ENCODE data around the gene WWOX.

WWOX gene

GRCh38 chr16:78785218-78785617 lies 685.8 kb downstream of the WWOX start:
- Histone ChIP-seq H3K4me1 (ENCODE audit: control insufficient read depth in 2 of 2, insufficient read depth in 2 of 2, low read length in 2 of 2) (no peaks in the 10 kb centered on the region), H3K9me3 (ENCODE audit: control insufficient read depth in 2 of 2, low read length in 2 of 2) (no peaks in the 10 kb centered on the region), H3K36me3 (ENCODE audit: control insufficient read depth in 2 of 2, insufficient read depth in 2 of 2, low read length in 2 of 2) (no peaks in the 10 kb centered on the region), H3K4me3 (ENCODE audit: low read length in 2 of 2) (no peak overlapping the region), H3K27me3 (ENCODE audit: control insufficient read depth in 2 of 2, insufficient read depth in 2 of 2, low read length in 2 of 2) (no peaks in the 10 kb centered on the region), H3K27ac (ENCODE audit: low read depth in 2 of 2, low read length in 2 of 2) (no peak overlapping the region), H3K9ac (ENCODE audit: low read depth in 1 of 2, low read length in 2 of 2) (no peak overlapping the region)

DNA sequence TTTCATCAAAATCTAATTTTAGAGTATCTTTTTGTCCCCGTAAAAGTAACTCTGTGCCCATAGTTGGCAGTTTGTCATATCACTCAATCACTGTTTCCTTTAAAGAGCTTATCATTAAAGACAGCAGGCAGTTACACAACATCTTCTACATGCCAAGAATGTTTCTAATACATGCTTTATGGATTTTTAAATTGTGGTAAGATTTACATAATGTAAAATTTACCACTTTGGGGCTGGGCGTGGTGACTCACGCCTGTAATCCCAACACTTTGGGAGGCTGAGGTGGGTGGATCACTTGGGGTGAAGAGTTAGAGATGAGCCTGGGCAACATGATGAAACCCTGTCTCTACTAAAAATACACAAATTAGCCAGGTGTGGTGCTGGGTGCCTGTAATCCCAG lies 687.2 kb downstream of the WWOX start:
- Histone ChIP-seq H3K4me3 (ENCODE audit: low read length in 2 of 2) (no peak overlapping the region), H3K36me3 (ENCODE audit: control insufficient read depth in 2 of 2, insufficient read depth in 2 of 2, low read length in 2 of 2) (no peaks in the 10 kb centered on the region), H3K4me1 (ENCODE audit: control insufficient read depth in 2 of 2, insufficient read depth in 2 of 2, low read length in 2 of 2) (no peaks in the 10 kb centered on the region), H3K9ac (ENCODE audit: low read depth in 1 of 2, low read length in 2 of 2) (no peak overlapping the region), H3K27ac (ENCODE audit: low read depth in 2 of 2, low read length in 2 of 2) (no peak overlapping the region), H3K27me3 (ENCODE audit: control insufficient read depth in 2 of 2, insufficient read depth in 2 of 2, low read length in 2 of 2) (no peaks in the 10 kb centered on the region), H3K9me3 (ENCODE audit: control insufficient read depth in 2 of 2, low read length in 2 of 2) (no peaks in the 10 kb centered on the region)

DNA sequence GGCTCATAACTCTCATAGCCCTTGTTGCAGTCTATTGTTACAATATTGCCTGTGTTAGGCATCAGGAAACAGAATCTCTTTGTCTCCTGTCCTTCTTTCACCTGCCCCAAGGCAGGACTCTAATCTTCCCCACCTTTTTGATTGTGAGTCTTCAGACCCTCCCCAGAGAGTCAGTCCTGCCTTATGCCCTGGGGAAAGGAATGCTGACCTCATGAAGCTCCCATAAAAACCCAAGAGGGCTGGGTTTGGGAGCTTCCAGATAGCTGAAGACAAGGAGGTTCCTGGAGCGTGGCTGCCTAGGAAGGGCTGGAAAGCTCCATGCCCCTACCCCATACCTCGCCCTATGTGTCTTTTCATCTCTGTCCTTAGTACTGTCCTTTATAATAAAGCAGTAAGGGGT lies 688.8 kb downstream of the WWOX start:
- Histone ChIP-seq H3K4me3 (ENCODE audit: low read length in 2 of 2) (no peak overlapping the region), H3K9me3 (ENCODE audit: control insufficient read depth in 2 of 2, low read length in 2 of 2) (no peaks in the 10 kb centered on the region), H3K36me3 (ENCODE audit: control insufficient read depth in 2 of 2, insufficient read depth in 2 of 2, low read length in 2 of 2) (no peaks in the 10 kb centered on the region), H3K27ac (ENCODE audit: low read depth in 2 of 2, low read length in 2 of 2) (no peak overlapping the region), H3K4me1 (ENCODE audit: control insufficient read depth in 2 of 2, insufficient read depth in 2 of 2, low read length in 2 of 2) (no peaks in the 10 kb centered on the region), H3K27me3 (ENCODE audit: control insufficient read depth in 2 of 2, insufficient read depth in 2 of 2, low read length in 2 of 2) (no peaks in the 10 kb centered on the region), H3K9ac (ENCODE audit: low read depth in 1 of 2, low read length in 2 of 2) (no peak overlapping the region)

DNA sequence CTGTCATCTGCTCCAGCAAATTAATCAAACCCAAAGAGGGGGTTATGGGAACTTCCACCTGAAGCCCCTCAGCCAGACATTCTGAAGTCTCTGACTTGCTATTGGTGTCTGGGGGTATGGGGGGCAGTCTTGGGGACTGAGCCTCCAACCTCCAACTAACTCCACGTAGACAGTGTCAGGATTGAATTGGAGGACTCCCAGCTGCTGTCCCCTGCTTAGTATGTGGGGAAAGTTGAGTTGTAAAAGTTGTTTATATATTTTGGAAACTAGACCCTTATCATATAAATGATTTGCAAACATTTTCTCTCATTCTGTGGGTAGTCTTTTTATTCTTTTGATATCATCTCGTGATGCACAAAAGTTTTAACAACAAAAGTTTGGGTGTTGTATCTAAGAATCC lies 689.2 kb downstream of the WWOX start:
- H3K36me3 ChIP-seq (ENCODE audit: control insufficient read depth in 2 of 2, insufficient read depth in 2 of 2, low read length in 2 of 2) = no peaks in the 10 kb centered on the region
- no peaks in the 10 kb centered on the region for H3K9me3 ChIP-seq (ENCODE audit: control insufficient read depth in 2 of 2, low read length in 2 of 2)
- no peaks in the 10 kb centered on the region for H3K27me3 ChIP-seq (ENCODE audit: control insufficient read depth in 2 of 2, insufficient read depth in 2 of 2, low read length in 2 of 2)
- H3K4me1 ChIP-seq (ENCODE audit: control insufficient read depth in 2 of 2, insufficient read depth in 2 of 2, low read length in 2 of 2) = no peaks in the 10 kb centered on the region
- no peak overlapping the region for H3K4me3 ChIP-seq (ENCODE audit: low read length in 2 of 2)
- no peak overlapping the region for H3K9ac ChIP-seq (ENCODE audit: low read depth in 1 of 2, low read length in 2 of 2)
- H3K27ac ChIP-seq (ENCODE audit: low read depth in 2 of 2, low read length in 2 of 2) = no peak overlapping the region

DNA sequence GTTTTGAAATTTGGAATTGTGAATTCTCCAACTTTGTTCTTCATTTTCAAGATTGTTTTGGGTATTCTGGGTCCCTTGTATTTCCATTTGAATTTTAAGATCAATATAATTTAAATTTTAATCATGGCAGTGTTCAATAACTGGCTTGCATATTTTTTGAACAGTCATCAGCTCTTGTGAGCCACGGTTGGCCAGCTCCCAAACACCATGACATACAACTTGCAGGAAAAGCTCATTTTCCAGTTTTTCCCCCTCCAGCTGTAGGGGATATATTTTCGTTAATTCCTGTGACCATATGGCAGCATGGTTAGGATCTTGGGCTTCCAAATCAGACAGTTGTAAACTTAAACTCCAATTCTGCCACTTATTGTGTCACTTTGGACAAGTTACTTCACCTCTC lies 690.1 kb downstream of the WWOX start:
- H3K27ac ChIP-seq (ENCODE audit: low read depth in 2 of 2, low read length in 2 of 2) = no peak overlapping the region
- no peaks in the 10 kb centered on the region for H3K27me3 ChIP-seq (ENCODE audit: control insufficient read depth in 2 of 2, insufficient read depth in 2 of 2, low read length in 2 of 2)
- no peaks in the 10 kb centered on the region for H3K4me1 ChIP-seq (ENCODE audit: control insufficient read depth in 2 of 2, insufficient read depth in 2 of 2, low read length in 2 of 2)
- no peaks in the 10 kb centered on the region for H3K36me3 ChIP-seq (ENCODE audit: control insufficient read depth in 2 of 2, insufficient read depth in 2 of 2, low read length in 2 of 2)
- H3K9me3 ChIP-seq (ENCODE audit: control insufficient read depth in 2 of 2, low read length in 2 of 2) = no peaks in the 10 kb centered on the region
- H3K9ac ChIP-seq (ENCODE audit: low read depth in 1 of 2, low read length in 2 of 2) = no peak overlapping the region
- H3K4me3 ChIP-seq (ENCODE audit: low read length in 2 of 2) = no peak overlapping the region

GRCh38 chr16:78791011-78791410 lies 691.6 kb downstream of the WWOX start:
- Histone ChIP-seq H3K36me3 (ENCODE audit: control insufficient read depth in 2 of 2, insufficient read depth in 2 of 2, low read length in 2 of 2) (no peaks in the 10 kb centered on the region), H3K27ac (ENCODE audit: low read depth in 2 of 2, low read length in 2 of 2) (no peak overlapping the region), H3K9ac (ENCODE audit: low read depth in 1 of 2, low read length in 2 of 2) (no peak overlapping the region), H3K27me3 (ENCODE audit: control insufficient read depth in 2 of 2, insufficient read depth in 2 of 2, low read length in 2 of 2) (no peaks in the 10 kb centered on the region), H3K4me3 (ENCODE audit: low read length in 2 of 2) (no peak overlapping the region), H3K4me1 (ENCODE audit: control insufficient read depth in 2 of 2, insufficient read depth in 2 of 2, low read length in 2 of 2) (no peaks in the 10 kb centered on the region), H3K9me3 (ENCODE audit: control insufficient read depth in 2 of 2, low read length in 2 of 2) (no peaks in the 10 kb centered on the region)

- H3K27ac ChIP-seq (ENCODE audit: low read depth in 2 of 2, low read length in 2 of 2) = no peak overlapping the region
- no peak overlapping the region for H3K4me3 ChIP-seq (ENCODE audit: low read length in 2 of 2)
- no peaks in the 10 kb centered on the region for H3K9me3 ChIP-seq (ENCODE audit: control insufficient read depth in 2 of 2, low read length in 2 of 2)
- H3K9ac ChIP-seq (ENCODE audit: low read depth in 1 of 2, low read length in 2 of 2) = no peak overlapping the region
- H3K27me3 ChIP-seq (ENCODE audit: control insufficient read depth in 2 of 2, insufficient read depth in 2 of 2, low read length in 2 of 2) = no peaks in the 10 kb centered on the region
- no peaks in the 10 kb centered on the region for H3K4me1 ChIP-seq (ENCODE audit: control insufficient read depth in 2 of 2, insufficient read depth in 2 of 2, low read length in 2 of 2)
- H3K36me3 ChIP-seq (ENCODE audit: control insufficient read depth in 2 of 2, insufficient read depth in 2 of 2, low read length in 2 of 2) = no peaks in the 10 kb centered on the region
Observed at GRCh38 chr16:78791926-78792325, 692.5 kb downstream of the WWOX start.

DNA sequence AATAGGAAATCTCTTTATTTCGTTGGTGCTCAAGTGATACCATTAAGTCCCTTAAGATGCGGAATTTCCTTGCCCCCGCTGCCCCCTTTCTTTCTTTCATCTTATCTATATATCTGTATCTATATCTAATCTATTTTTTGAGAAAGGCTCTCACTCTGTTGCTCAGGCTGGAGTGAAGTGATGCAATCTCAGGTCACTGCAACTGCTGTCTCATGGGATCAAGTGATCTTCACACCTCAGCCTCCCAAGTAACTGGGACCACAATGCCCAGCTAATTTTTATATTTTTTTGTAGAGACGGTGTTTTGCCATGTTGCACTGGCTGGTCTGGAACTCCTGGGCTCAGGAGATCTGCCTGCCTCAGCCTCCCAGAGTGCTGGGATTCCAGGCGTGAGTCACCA lies 693.5 kb downstream of the WWOX start:
- Histone ChIP-seq H3K27me3 (ENCODE audit: control insufficient read depth in 2 of 2, insufficient read depth in 2 of 2, low read length in 2 of 2) (no peaks in the 10 kb centered on the region), H3K36me3 (ENCODE audit: control insufficient read depth in 2 of 2, insufficient read depth in 2 of 2, low read length in 2 of 2) (no peaks in the 10 kb centered on the region), H3K9ac (ENCODE audit: low read depth in 1 of 2, low read length in 2 of 2) (no peak overlapping the region), H3K4me3 (ENCODE audit: low read length in 2 of 2) (no peak overlapping the region), H3K9me3 (ENCODE audit: control insufficient read depth in 2 of 2, low read length in 2 of 2) (no peaks in the 10 kb centered on the region), H3K4me1 (ENCODE audit: control insufficient read depth in 2 of 2, insufficient read depth in 2 of 2, low read length in 2 of 2) (no peaks in the 10 kb centered on the region), H3K27ac (ENCODE audit: low read depth in 2 of 2, low read length in 2 of 2) (no peak overlapping the region)

DNA sequence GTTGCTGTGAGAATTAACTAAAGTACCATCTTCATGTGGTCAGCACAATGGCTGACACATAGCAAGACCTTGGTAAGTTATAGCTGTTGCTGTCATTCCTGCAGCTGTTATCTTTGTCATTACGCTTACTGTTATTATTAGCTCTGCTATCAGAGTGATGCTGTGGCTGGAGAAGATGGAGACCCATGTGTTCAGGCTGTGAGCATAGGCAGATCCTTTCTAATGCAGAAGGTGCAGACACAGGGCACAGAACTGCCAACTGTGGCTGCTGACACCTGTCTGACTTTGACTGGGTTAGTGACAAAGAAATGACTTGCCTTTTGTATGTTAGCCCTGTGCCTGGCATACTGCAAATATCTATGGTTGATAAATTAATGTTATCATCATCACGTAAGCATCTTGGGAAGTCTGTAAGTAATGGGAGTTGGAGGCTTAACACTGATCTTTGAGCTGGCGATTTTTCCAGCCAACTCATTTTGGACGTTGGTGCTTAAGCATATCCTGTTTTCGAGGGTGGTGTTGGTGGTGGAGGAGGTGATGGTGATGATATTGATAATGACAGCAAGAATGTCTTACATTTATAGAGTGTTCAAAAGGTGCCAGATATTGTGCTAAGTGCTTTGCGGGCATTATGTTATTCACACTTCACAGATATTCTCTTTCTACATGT lies 695.3 kb downstream of the WWOX start:
- no peaks in the 10 kb centered on the region for H3K36me3 ChIP-seq (ENCODE audit: control insufficient read depth in 2 of 2, insufficient read depth in 2 of 2, low read length in 2 of 2)
- no peaks in the 10 kb centered on the region for H3K27me3 ChIP-seq (ENCODE audit: control insufficient read depth in 2 of 2, insufficient read depth in 2 of 2, low read length in 2 of 2)
- no peak overlapping the region for H3K4me3 ChIP-seq (ENCODE audit: low read length in 2 of 2)
- no peak overlapping the region for H3K9ac ChIP-seq (ENCODE audit: low read depth in 1 of 2, low read length in 2 of 2)
- H3K27ac ChIP-seq (ENCODE audit: low read depth in 2 of 2, low read length in 2 of 2) = no peak overlapping the region
- H3K9me3 ChIP-seq (ENCODE audit: control insufficient read depth in 2 of 2, low read length in 2 of 2) = no peaks in the 10 kb centered on the region
- H3K4me1 ChIP-seq (ENCODE audit: control insufficient read depth in 2 of 2, insufficient read depth in 2 of 2, low read length in 2 of 2) = no peaks in the 10 kb centered on the region

DNA sequence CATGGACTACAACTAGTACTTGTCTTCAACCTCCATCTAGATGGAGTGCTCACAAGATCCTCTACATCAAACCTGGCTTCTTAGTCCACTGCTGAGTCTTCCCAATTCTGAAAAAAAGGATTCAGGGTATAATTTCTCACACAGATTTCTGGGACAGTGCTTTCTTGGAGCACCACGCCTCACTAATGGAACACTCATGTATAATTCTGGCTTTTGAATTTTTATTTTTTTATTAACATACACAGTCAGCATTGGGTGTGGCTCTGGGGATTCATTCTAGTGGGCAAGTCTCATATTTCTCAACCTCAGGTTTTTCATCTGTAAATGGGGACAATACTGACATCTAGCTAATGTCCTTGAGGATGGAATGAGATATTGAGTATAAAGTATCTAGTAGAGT lies 696.0 kb downstream of the WWOX start:
- Histone ChIP-seq H3K4me1 (ENCODE audit: control insufficient read depth in 2 of 2, insufficient read depth in 2 of 2, low read length in 2 of 2) (no peaks in the 10 kb centered on the region), H3K9ac (ENCODE audit: low read depth in 1 of 2, low read length in 2 of 2) (no peak overlapping the region), H3K27me3 (ENCODE audit: control insufficient read depth in 2 of 2, insufficient read depth in 2 of 2, low read length in 2 of 2) (no peaks in the 10 kb centered on the region), H3K4me3 (ENCODE audit: low read length in 2 of 2) (no peak overlapping the region), H3K27ac (ENCODE audit: low read depth in 2 of 2, low read length in 2 of 2) (no peak overlapping the region), H3K36me3 (ENCODE audit: control insufficient read depth in 2 of 2, insufficient read depth in 2 of 2, low read length in 2 of 2) (no peaks in the 10 kb centered on the region), H3K9me3 (ENCODE audit: control insufficient read depth in 2 of 2, low read length in 2 of 2) (no peaks in the 10 kb centered on the region)

Data from mucosa of rectum (tissue), 2 donors.